Fibroblast of mammary gland (primary cell): ENCODE results near the gene APOL5.

Experiments
- DNase-seq: peaks from one replicate; pipeline ENCODE4 v3.0.0-alpha.2; 2010; ENCODE audit warnings: low read depth
- H3K4me3 ChIP-seq: 2 replicates; pipeline ENCODE4 v1.5.1; 2011; ENCODE audit warnings: low read depth, mild to moderate bottlenecking, low read length, moderate library complexity; ENCODE audit not compliant: control insufficient read depth
- TF ChIP-seq, protein P1 (sequence below): conservative IDR thresholded peaks from 2 replicates; pipeline ENCODE4 v1.5.1; 2011; ENCODE audit warnings: low read depth, low read length, inconsistent platforms; ENCODE audit not compliant: control insufficient read depth, insufficient read depth

Gene APOL5

DNA sequence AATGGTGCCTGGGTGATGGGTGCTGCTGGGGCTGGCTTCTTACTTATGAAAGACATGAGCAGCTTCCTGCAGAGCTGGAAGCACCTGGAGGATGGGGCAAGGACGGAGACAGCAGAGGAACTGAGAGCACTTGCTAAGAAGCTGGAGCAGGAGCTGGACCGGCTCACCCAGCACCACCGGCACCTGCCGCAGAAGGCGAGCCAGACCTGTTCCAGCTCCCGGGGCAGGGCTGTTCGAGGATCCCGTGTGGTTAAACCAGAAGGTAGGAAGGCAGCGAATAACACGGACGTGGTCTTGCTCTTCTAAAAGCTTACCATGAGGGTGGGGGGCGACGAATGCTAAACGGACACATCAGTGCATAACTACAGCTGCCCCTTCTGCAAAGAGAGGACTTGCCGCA lies 9.3 kb downstream of the APOL5 start:
- no peak for DNase-seq
- no peak overlapping the region for H3K4me3 ChIP-seq
- TF ChIP-seq, protein P1, sequence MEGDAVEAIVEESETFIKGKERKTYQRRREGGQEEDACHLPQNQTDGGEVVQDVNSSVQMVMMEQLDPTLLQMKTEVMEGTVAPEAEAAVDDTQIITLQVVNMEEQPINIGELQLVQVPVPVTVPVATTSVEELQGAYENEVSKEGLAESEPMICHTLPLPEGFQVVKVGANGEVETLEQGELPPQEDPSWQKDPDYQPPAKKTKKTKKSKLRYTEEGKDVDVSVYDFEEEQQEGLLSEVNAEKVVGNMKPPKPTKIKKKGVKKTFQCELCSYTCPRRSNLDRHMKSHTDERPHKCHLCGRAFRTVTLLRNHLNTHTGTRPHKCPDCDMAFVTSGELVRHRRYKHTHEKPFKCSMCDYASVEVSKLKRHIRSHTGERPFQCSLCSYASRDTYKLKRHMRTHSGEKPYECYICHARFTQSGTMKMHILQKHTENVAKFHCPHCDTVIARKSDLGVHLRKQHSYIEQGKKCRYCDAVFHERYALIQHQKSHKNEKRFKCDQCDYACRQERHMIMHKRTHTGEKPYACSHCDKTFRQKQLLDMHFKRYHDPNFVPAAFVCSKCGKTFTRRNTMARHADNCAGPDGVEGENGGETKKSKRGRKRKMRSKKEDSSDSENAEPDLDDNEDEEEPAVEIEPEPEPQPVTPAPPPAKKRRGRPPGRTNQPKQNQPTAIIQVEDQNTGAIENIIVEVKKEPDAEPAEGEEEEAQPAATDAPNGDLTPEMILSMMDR, result no peak

DNA sequence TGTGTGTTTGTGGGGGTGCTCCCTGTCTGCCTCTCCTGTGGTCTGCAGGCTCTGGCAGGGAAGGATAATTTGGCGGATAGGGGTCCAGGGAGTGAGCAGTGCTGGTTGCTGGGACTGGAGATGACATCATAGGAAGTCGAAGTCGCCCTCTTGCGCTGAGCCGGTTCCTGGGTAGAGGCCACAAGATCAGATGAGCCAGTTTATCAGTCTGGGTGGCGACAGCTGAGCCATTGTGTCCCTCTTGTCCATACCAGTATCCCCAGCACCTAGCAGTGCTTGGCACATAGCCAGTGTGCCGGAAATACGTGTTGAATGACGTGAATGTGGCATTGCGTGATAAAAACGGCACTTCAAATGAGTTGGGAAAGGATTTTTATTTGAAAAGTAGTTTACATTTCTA lies 9.8 kb downstream of the APOL5 start:
- no peak overlapping the region for H3K4me3 ChIP-seq
- no peak for DNase-seq
- TF ChIP-seq, protein P1, result no peak

DNA sequence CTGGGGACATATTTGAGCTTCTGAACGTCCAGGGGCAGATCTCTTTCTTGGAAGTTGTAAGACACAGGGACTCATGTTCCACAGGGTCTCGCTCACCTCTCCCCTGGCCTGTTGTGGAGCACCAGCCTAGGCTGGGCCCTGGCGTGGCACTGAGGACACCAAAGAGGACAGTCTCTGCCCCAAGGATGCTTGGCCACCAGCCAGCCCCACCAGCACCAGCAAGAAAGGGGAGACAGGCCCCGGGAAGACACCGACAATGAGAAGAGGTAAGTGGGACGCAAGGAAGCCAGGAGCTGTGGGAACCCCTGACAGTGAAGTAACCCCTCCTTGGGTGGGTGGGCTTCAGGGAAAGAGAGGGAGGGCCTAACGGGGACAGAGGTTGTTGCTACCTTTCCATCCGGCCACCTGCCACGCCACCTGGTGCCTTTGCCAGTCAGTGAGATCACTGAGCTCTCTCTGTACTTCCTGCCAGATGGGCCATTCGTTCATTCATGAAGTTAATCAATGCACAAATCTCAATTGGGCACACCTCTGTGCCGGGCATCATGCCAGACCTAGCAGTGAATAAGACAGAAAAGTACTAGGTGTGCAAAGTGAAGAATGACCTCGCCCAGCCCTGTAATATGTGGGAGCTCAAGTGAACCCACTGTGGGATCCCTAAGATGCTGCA lies 11.1 kb downstream of the APOL5 start:
- no peak overlapping the region for H3K4me3 ChIP-seq
- no peak for DNase-seq
- TF ChIP-seq, protein P1, result no peak

DNA sequence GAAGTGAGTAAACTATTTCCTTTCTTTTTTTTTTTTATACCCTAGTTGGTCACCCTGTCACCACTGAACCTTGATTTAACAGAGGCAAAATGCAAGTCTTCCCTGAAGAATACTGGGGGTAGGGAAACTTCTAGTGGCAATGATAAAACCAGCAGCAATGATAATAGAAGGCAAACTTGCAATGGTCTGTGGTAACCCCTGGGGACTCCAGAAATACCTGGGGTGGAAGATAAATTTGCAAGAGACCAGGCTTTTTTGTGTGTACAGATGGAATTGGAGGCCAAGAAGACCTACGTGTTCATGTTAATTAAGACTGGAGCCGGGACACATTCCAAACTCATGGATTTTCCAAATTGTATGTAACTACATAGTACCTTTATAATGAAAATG lies 11.6 kb downstream of the APOL5 start:
- DNase-seq, result no peak
- H3K4me3 ChIP-seq, result no peak overlapping the region
- TF ChIP-seq, protein P1, result no peak

DNA sequence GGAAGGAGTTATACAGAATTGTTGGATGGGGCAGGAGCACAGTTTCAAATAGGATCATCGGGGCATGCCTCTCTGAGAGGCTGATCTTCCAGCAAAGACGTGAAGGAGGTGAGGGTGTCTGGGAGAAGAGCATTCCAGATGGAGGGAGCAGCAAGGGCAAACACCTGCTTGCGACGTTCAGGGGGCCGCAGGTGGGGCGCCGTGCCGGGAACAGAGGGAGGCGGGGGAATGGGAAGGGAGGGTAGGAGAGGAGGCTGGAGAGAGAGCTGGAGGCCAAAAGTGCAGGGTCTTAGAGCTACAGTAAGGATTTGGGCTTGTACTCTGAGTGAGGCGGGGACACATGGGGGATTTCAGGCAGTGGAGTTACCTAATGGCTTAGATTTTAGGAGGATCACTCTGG lies 13.6 kb downstream of the APOL5 start:
- TF ChIP-seq, protein P1, result no peak
- no peak for DNase-seq
- no peak overlapping the region for H3K4me3 ChIP-seq

DNA sequence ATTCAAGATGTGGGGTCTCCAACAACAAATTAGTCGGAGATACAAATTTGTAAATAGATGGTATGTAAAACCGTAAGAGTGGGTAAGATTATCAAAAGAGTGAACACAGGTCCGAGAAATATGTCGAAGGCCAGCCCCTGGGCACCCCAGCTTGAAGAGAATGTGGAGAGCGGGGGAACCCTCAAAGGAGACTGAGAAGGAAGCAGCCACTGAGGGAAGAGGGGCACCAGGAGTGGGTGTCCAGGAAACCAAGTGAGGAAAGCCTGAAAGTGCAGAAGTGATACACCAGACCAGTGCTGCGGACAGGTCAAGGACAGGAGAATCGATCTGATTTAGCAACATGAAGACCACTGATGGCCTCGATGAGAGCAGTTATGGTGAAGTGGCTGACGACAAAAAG lies 14.4 kb downstream of the APOL5 start:
- TF ChIP-seq, protein P1, result no peak
- no peak for DNase-seq

DNA sequence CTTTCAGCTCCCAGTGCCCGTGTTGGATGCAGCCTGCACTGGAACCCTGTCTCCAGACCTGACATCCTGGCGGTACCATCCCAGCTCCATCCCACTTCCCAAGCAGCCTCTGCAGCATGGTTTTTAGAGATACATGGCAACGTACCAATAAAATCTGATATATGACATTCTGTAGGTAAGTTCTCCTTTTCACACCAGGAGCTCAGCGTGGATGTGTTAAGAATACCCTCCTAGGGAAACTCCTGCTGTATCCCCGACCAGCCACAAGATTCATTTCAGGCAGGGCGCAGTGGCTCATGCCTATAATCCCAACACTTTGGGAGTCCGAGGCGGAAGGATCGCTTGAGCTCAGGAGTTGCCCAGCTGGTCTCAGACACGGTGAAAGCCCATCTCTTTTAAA lies 15.4 kb downstream of the APOL5 start:
- H3K4me3 ChIP-seq, result no peak overlapping the region
- no peak for DNase-seq
- TF ChIP-seq, protein P1, result no peak

More for the DNA sequence above, 14.4 kb downstream of the APOL5 start:
- no peak overlapping the region for H3K4me3 ChIP-seq
